ENCODE results near the gene EMX1.

DNA sequence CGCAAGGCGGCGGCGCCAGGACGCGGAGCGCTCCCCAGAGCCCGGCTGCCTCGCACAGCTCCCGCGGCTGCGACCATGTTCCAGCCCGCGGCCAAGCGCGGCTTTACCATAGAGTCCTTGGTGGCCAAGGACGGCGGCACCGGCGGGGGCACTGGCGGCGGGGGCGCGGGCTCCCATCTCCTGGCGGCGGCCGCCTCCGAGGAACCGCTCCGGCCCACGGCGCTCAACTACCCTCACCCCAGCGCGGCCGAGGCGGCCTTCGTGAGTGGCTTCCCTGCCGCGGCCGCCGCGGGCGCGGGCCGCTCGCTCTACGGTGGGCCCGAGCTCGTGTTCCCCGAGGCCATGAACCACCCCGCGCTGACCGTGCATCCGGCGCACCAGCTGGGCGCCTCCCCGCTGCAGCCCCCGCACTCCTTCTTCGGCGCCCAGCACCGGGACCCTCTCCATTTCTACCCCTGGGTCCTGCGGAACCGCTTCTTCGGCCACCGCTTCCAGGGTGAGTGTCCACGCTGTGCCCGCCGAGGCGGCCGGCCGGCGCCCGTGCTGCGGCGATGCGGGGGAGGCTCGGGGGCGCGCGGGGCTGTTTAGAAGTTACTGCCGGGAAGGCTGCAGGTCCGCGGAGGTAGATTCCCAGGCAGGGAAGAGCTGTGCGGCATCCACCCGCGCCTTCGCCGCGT is 696 bp downstream of the EMX1 start:
- TF ChIP-seq, protein P1, sequence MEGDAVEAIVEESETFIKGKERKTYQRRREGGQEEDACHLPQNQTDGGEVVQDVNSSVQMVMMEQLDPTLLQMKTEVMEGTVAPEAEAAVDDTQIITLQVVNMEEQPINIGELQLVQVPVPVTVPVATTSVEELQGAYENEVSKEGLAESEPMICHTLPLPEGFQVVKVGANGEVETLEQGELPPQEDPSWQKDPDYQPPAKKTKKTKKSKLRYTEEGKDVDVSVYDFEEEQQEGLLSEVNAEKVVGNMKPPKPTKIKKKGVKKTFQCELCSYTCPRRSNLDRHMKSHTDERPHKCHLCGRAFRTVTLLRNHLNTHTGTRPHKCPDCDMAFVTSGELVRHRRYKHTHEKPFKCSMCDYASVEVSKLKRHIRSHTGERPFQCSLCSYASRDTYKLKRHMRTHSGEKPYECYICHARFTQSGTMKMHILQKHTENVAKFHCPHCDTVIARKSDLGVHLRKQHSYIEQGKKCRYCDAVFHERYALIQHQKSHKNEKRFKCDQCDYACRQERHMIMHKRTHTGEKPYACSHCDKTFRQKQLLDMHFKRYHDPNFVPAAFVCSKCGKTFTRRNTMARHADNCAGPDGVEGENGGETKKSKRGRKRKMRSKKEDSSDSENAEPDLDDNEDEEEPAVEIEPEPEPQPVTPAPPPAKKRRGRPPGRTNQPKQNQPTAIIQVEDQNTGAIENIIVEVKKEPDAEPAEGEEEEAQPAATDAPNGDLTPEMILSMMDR (IDR thresholded peaks at IDR 0.05; ENCODE audit: insufficient read depth, low read length) = no peak
- TF ChIP-seq, protein P2, sequence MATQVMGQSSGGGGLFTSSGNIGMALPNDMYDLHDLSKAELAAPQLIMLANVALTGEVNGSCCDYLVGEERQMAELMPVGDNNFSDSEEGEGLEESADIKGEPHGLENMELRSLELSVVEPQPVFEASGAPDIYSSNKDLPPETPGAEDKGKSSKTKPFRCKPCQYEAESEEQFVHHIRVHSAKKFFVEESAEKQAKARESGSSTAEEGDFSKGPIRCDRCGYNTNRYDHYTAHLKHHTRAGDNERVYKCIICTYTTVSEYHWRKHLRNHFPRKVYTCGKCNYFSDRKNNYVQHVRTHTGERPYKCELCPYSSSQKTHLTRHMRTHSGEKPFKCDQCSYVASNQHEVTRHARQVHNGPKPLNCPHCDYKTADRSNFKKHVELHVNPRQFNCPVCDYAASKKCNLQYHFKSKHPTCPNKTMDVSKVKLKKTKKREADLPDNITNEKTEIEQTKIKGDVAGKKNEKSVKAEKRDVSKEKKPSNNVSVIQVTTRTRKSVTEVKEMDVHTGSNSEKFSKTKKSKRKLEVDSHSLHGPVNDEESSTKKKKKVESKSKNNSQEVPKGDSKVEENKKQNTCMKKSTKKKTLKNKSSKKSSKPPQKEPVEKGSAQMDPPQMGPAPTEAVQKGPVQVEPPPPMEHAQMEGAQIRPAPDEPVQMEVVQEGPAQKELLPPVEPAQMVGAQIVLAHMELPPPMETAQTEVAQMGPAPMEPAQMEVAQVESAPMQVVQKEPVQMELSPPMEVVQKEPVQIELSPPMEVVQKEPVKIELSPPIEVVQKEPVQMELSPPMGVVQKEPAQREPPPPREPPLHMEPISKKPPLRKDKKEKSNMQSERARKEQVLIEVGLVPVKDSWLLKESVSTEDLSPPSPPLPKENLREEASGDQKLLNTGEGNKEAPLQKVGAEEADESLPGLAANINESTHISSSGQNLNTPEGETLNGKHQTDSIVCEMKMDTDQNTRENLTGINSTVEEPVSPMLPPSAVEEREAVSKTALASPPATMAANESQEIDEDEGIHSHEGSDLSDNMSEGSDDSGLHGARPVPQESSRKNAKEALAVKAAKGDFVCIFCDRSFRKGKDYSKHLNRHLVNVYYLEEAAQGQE (IDR thresholded peaks at IDR 0.05; ENCODE audit: insufficient replicate concordance, low read depth) = no peak
